GM19238 (cell line): ENCODE results near the gene TP53BP2.
"Not testable (repeated sequence)": the region's sequence is repeated elsewhere in the genome, so short reads cannot be mapped to it uniquely, and the experiment has no call there.

Experiments
- DNase-seq: peaks from one replicate; pipeline ENCODE4 v3.0.0; 2011; ENCODE audit warnings: low spot score; ENCODE audit not compliant: insufficient read length

TP53BP2 gene

GRCh38 chr1:223745731-223746130 is 100.0 kb downstream of the TP53BP2 start:
- DNase-seq, result no peak

DNA sequence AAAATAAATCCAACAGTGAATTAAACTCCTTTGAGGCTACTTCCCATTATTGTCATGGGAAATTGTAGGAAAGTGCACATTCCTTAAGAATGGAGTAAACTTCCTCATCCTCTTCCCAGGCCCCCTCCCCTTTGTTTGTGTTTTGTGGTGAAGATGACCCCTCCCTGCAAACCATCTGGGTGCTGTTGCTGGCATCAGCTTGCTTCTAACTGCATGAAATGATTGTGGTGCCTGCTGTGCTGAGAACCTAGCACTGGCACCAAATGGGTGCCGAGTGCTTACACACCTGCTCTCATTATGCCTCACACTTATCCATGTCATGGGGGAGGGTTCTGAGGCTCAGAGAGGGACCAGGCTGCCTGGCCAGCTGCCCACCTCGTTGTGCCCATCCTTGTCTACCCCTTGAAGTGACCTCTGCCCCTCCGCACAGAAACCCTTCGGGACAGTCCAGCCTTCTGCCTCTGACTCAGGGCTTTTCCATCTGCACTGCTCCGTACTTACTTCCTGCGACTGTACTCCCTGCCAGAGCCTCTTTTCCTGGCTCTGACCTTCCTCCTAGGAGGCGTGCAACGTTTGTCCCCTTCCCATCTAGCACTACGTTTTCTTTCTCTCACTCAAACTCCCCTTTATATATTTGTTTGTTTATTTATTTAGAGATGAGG is 102.8 kb downstream of the TP53BP2 start:
- no peak for DNase-seq

GRCh38 chr1:223741861-223742260 is 103.9 kb downstream of the TP53BP2 start:
- DNase-seq, result no peak

GRCh38 chr1:223740038-223740736 is 105.6 kb downstream of the TP53BP2 start:
- not testable (repeated sequence) for DNase-seq

GRCh38 chr1:223739366-223740037 is 106.2 kb downstream of the TP53BP2 start:
- DNase-seq, result no peak

DNA sequence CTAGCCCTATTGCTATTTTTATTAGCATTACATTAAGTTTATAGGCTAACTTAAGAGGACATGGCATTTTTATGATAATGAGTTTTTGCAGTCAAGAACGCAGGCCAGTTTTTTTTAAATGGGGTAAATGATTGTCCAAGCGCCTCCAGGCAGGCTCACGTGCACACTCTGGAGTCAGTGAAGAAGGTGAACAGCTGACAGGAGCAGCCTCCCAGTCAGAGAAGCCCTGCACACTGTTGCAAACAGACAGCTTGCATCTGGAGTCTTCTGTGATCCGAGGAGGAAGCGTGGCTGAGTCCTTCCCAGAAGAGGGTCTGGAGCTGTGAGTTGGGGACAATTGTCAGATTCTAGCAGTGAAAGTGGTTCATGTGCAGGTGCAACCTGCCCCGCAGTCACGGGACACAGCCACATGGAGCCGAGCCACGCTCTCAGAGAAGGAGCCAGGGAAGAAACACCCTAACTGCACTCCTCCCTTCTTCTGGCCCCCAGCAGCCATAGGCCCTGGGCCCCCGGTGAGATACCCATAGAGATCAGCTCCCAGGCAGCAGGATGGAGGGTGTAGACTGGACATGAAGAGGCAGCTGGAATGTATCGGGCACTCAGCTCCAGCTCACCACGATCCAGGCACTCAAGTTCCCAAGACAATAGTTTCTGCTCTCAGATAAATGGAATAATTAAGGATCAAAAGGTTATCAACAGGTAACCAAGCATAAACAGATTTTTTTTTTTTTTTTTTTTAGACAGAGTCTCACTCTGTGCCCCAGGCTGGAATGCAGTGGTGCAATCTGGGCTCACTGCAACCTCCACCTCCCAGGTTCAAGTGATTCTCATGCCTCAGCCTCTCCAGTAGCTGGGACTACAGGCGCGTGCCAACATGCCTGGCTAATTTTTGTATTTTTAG is 107.0 kb downstream of the TP53BP2 start:
- DNase-seq, result no peak

- DNase-seq, result no peak
Measured at GRCh38 chr1:223737342-223737741, 108.4 kb downstream of the TP53BP2 start.

DNA sequence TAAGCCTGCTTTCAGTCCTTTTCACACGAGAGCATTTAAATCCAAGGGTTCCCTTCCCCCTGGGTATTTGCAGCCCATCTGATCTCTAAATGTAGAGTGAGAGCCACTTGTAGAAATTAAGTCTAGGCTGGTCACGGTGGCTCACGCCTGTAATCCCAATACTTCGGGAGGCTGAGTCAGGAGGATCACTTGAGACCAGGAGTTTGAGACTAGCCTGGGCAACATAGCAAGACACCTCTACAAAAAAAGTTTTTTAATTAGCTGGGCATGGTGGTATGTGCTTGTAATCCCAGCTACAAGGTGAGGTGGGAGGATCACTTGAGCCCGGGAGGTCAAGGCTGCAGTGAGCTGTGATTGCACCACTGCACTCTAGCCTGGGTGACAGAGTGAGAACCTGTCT is 109.1 kb downstream of the TP53BP2 start:
- not testable (repeated sequence) for DNase-seq

DNA sequence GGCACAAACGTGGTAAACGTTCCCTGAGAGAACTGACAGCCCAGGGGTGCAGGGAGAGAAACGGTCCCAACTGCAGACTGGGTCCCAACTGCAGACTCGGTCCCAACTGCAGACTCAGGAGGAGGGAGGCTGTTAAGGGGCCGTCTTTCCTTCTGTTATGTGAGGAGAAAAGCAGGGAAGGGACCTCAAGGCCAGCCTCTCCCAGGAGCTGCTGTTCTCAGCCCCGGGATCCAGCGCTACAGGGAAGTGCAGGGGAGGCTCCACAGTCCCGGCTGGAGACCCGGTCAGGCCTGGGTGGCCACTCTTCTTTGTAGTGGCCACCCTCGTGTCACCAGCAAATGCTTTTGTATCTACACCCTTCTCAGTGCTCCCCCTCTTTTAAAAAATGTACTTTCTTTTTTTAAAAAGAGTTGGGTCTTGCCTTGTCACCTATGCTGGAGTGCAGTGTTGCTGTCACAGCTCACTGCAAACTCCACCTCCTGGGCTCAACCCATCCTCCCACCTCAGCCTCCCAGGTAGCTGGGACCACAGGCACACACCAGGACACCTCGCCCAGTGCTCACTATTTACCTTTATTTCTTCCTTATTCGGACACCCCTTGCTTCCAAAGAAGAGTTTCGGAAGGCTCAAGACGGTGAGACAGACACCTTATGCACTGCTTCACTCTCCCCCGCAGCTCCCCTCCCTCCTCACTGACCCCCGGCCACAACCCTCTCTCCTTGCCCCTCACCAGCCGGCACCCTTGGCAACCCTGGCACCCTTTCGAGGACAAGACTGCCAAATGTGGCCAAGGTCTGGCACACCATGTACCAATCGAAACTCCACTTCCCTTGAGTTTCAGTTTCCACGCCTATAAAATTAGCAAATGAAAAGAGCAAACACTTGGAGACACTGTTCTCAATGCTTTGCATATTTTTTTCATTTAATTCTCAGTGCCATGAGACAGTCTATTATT is 111.6 kb downstream of the TP53BP2 start:
- no peak for DNase-seq

DNA sequence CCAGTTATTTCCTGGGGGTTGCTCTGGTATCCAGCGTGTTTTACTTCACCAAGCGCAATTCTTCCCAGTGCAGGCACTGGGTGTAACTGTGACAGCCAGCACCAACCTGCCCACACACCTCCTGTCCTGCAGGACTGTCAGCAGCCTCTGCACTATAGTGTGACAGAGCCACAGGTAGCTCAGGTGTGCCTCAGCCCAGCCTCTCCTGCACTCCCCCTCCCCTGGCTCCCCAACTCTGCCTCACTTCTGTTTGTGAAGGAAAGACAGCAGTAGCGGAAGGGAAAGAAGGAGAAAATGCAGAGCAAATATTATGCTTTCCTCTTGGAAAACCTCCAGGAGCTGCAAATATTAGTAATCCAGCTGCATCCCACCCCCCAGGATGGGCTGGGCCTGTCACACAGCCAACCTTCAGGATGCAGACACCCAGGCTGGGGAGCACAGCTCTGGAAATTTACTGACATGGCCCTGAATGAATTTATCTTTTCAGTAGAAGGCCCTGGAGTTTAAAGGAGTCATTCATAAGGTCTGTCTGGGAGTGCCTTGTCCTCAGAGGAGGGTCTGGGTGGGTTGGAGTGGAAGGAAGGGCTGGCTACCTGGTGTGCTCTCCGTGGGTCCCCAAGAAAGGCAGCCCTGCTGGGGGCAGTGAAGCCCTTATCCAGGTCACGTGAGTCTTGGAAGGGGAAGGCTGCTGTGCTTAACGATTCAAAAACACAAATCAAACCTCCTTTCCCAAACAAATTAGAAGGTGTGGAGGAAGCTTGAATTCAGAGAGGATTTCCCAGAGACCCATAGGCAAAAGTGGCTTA is 112.6 kb downstream of the TP53BP2 start:
- no peak for DNase-seq

GRCh38 chr1:223731133-223731770 is 114.5 kb downstream of the TP53BP2 start:
- no peak for DNase-seq

- DNase-seq, result no peak
Measured at GRCh38 chr1:223730479-223731132, 115.1 kb downstream of the TP53BP2 start.

- no peak for DNase-seq
Measured at GRCh38 chr1:223729906-223730305, 115.8 kb downstream of the TP53BP2 start.
